Breast epithelium (tissue), 4 donors: ENCODE measurements around the gene FKBP8. TPM values are rescaled to one million over a fixed set of nuclear protein-coding genes. Genes with fewer than 3 reads are reported as not detected.
A peak's percentile ranks its signal among the peaks of the same experiment; 100 is the strongest.

Source experiments
- DNase-seq, 2 donors: peaks; one replicate each; pipeline ENCODE4 v3.0.0-alpha.2; 2019; ENCODE audit warnings: low spot score in 2 of 2
- H3K27ac ChIP-seq, 2 donors: fragments of 200-600 bp; sonication (generic) in 1 of 2; one replicate each; pipeline ENCODE4 v1.5.1; 2016 to 2019; ENCODE audit warnings: mild to moderate bottlenecking in 1 of 2
- H3K27me3 ChIP-seq, 2 donors: fragments of 200-600 bp; sonication (generic) in 1 of 2; one replicate each; pipeline versions ENCODE4 v1.5.1 to v1.6.0; 2017 to 2019; ENCODE audit warnings: control low read depth in 1 of 2, mild to moderate bottlenecking in 1 of 2
- H3K36me3 ChIP-seq: fragments of 200-600 bp; one replicate; pipeline ENCODE4 v1.5.1; 2019
- H3K4me1 ChIP-seq, 2 donors: fragments of 200-600 bp; sonication (generic); one replicate each; pipeline ENCODE4 v1.5.1; 2016 to 2019; ENCODE audit warnings: control low read depth in 1 of 2
- H3K4me3 ChIP-seq, 3 donors: fragments of 200-600 bp; sonication (generic); 1 replicate in 2 of 3; 2 replicates in 1 of 3; pipeline ENCODE4 v1.5.1; 2016 to 2019; ENCODE audit warnings: mild to moderate bottlenecking in 3 of 3, moderate library complexity in 2 of 3
- H3K9me3 ChIP-seq, 2 donors: fragments of 200-600 bp; sonication (generic) in 1 of 2; one replicate each; pipeline ENCODE4 v1.5.1; 2016 to 2019; ENCODE audit warnings: control low read depth in 1 of 2
- CTCF ChIP-seq, 3 donors: fragments of 450-650 bp; IDR thresholded peaks; one replicate each; pipeline ENCODE4 v1.5.1; 2016 to 2017; ENCODE audit warnings: antibody characterized with exemption in 3 of 3, mild to moderate bottlenecking in 3 of 3, moderate library complexity in 3 of 3
- POLR2A ChIP-seq: fragments of 450-650 bp; IDR thresholded peaks from one replicate; pipeline ENCODE4 v1.6.1; 2016; ENCODE audit warnings: antibody characterized with exemption, mild to moderate bottlenecking, moderate library complexity
- POLR2AphosphoS5 ChIP-seq, 3 donors: sonication (generic); formaldehyde crosslinking; IDR thresholded peaks; one replicate each; pipeline ENCODE4 v1.6.1; 2017; ENCODE audit warnings: antibody characterized with exemption in 3 of 3
- intact Hi-C: fragments of 100-400 bp; cut with DNase I; formaldehyde crosslinking; loops from one replicate; pipeline ENCODE4 v1.15.1; 2023; ENCODE audit warnings: low total_unique reads
- total RNA-seq, 3 donors: library from RNA; depleted of rRNA; stranded (reverse); fragments of >200 nt; gene quantifications; one replicate each; pipeline ENCODE4 v1.1.0, GENCODE V29; 2016

Gene FKBP8
- total RNA-seq, 3 donors from 2014 or later = 214 to 336 (median 294) TPM

GRCh38 chr19:18568367-18568766 is 25.0 kb upstream of the FKBP8 start:
- DNase-seq = no peak
- Histone ChIP-seq H3K27ac (no peak overlapping the region), H3K4me1 (peaks cover 8 to 12% of the 10 kb centered on the region in 2 donors), H3K27me3 (no peaks in the 10 kb centered on the region), H3K4me3 (no peak overlapping the region), H3K36me3 (peaks cover 8% of the 10 kb centered on the region), H3K9me3 (no peaks in the 10 kb centered on the region)
- TF ChIP-seq CTCF (IDR thresholded peaks at IDR 0.05) (no peak), POLR2A (no peak), POLR2AphosphoS5 (IDR thresholded peaks at IDR 0.05) (no peak)
- intact Hi-C loops = no loop called here

- no peaks in the 10 kb centered on the region for H3K9me3 ChIP-seq
- no peaks in the 10 kb centered on the region for H3K27me3 ChIP-seq
- TF ChIP-seq POLR2AphosphoS5 (IDR thresholded peaks at IDR 0.05) = no peak
- no peak for TF ChIP-seq CTCF (IDR thresholded peaks at IDR 0.05)
- TF ChIP-seq POLR2A = no peak
- DNase-seq = no peak
- peaks cover 8% of the 10 kb centered on the region for H3K36me3 ChIP-seq
- intact Hi-C loops = no loop called here
- H3K27ac ChIP-seq = no peak overlapping the region
- H3K4me1 ChIP-seq = peaks cover 0 to 3% of the 10 kb centered on the region in 2 donors
- no peak overlapping the region for H3K4me3 ChIP-seq
Observed at GRCh38 chr19:18566953-18567352, 23.6 kb upstream of the FKBP8 start.

- intact Hi-C loops = no loop called here
- no peak overlapping the region for H3K4me3 ChIP-seq
- no peaks in the 10 kb centered on the region for H3K27me3 ChIP-seq
- DNase-seq = peak in 1 of 2 donors; percentile 34
- H3K4me1 ChIP-seq = peaks cover 3 to 5% of the 10 kb centered on the region in 2 donors
- H3K36me3 ChIP-seq = no peaks in the 10 kb centered on the region
- TF ChIP-seq POLR2A (no peak), POLR2AphosphoS5 (IDR thresholded peaks at IDR 0.05) (no peak), CTCF (IDR thresholded peaks at IDR 0.05) (no peak)
- peak overlapping the region; percentile 81 to 92 for H3K27ac ChIP-seq
- H3K9me3 ChIP-seq = no peaks in the 10 kb centered on the region
Observed at GRCh38 chr19:18562086-18562485, 18.7 kb upstream of the FKBP8 start.

GRCh38 chr19:18559685-18560084 is 16.3 kb upstream of the FKBP8 start:
- H3K27ac ChIP-seq = peak overlapping the region; percentile 10 to 61
- intact Hi-C loops = no loop called here

GRCh38 chr19:18558604-18559003 is 15.2 kb upstream of the FKBP8 start:
- Histone ChIP-seq H3K9me3 (no peaks in the 10 kb centered on the region), H3K27ac (peak overlapping the region; percentile 97), H3K4me1 (peaks cover 3 to 5% of the 10 kb centered on the region in 2 donors), H3K4me3 (peak overlapping the region; percentile 73 to 89 (median 84)), H3K27me3 (no peaks in the 10 kb centered on the region), H3K36me3 (no peaks in the 10 kb centered on the region)
- no peak for DNase-seq
- intact Hi-C loops = no loop called here
- TF ChIP-seq CTCF (IDR thresholded peaks at IDR 0.05) = no peak
- TF ChIP-seq POLR2AphosphoS5 (IDR thresholded peaks at IDR 0.05) = no peak
- no peak for TF ChIP-seq POLR2A

More at GRCh38 chr19:18559685-18560084, 16.3 kb upstream of the FKBP8 start:
- no peak for TF ChIP-seq CTCF (IDR thresholded peaks at IDR 0.05)
- no peak for TF ChIP-seq POLR2AphosphoS5 (IDR thresholded peaks at IDR 0.05)
- no peak for TF ChIP-seq POLR2A
- peaks cover 3 to 5% of the 10 kb centered on the region in 2 donors for H3K4me1 ChIP-seq
- no peak for DNase-seq
- no peak overlapping the region for H3K4me3 ChIP-seq
- no peaks in the 10 kb centered on the region for H3K27me3 ChIP-seq
- H3K9me3 ChIP-seq = no peaks in the 10 kb centered on the region
- no peaks in the 10 kb centered on the region for H3K36me3 ChIP-seq
